T-helper 2 cell treated with Interferon-gamma antibody and Interleukin-4, amounts not matched to agents 5 μg/mL and 100 μg/mL, for 36 hours (primary cell): ENCODE measurements around the gene CLEC14A.

Experiments used
- DNase-seq: peaks from one replicate; pipeline ENCODE4 v3.0.0; 2021; ENCODE audit warnings: low spot score
- H3K27ac Mint-ChIP-seq: one replicate; pipeline ENCODE4 v1.8.0; 2021; ENCODE audit warnings: mild to moderate bottlenecking, mixed read lengths
- H3K27me3 Mint-ChIP-seq: one replicate; pipeline ENCODE4 v1.8.0; 2021; ENCODE audit warnings: low read depth, mixed read lengths
- H3K36me3 Mint-ChIP-seq: one replicate; pipeline ENCODE4 v1.8.0; 2021; ENCODE audit warnings: low read depth, mixed read lengths
- H3K4me1 Mint-ChIP-seq: one replicate; pipeline ENCODE4 v1.8.0; 2021; ENCODE audit warnings: low read depth, mixed read lengths
- H3K4me3 Mint-ChIP-seq: one replicate; pipeline ENCODE4 v1.8.0; 2022; ENCODE audit warnings: mild to moderate bottlenecking, moderate library complexity, mixed read lengths
- H3K9me3 Mint-ChIP-seq: one replicate; pipeline ENCODE4 v1.8.0; 2021; ENCODE audit warnings: mixed read lengths

Gene CLEC14A

DNA sequence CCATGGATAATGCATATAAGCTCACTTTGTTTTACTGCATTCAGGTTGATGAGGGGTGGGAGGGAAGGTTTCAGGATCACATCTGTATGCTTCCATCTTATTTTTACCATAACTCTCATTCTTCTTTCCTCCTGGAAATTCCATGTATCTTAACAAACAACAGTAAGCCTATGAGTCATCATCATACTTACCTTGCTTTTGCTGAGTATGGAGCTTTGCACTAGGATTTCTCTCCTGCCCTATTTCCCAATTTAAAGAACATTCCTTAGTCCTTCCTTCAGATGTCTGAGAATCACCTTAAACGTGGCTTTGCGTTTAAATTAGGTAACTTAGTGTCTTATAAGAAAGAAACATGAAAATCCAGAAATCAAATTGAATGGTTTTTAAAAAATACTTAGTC lies 1.6 kb upstream of the CLEC14A start:
- Mint-ChIP-seq H3K4me3 (no peak overlapping the region), H3K9me3 (peaks cover 10% of the 10 kb centered on the region), H3K27me3 (peaks cover 42% of the 10 kb centered on the region), H3K27ac (no peak overlapping the region), H3K4me1 (peaks cover 7% of the 10 kb centered on the region), H3K36me3 (no peaks in the 10 kb centered on the region)
- no peak for DNase-seq

DNA sequence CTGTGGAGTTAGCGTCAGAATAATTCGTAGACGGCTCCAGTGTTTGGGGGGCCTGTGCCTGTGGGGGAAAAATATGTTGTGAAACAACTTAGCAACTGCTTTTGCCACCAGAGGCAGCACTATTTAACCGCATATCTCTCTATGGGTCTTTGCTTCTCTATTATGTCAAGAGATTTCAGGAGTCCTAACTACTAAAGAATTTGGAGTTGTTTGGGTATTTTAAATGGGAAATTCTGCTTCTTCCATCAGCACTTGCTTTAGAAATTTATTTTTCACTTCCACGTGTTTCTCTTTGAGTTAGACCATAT lies 594 bp upstream of the CLEC14A start:
- Mint-ChIP-seq H3K4me1 (peaks cover 7% of the 10 kb centered on the region), H3K4me3 (no peak overlapping the region), H3K27me3 (peaks cover 49% of the 10 kb centered on the region), H3K9me3 (peaks cover 3% of the 10 kb centered on the region), H3K27ac (no peak overlapping the region), H3K36me3 (no peaks in the 10 kb centered on the region)
- DNase-seq, result no peak

DNA sequence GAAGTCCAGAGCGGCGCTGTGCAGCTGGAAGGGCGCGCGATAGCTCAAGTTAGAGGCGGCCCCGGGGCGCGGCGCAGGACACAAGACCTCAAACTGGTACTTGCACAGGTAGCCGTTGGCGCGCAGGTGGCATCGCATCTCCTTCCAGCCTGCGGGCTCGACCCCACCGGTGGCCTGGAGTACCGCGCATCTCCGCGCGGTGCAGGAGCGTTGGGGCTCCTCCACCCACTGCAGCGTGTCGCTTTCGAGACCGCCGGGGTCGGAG lies 553 bp downstream of the CLEC14A start:
- Mint-ChIP-seq H3K36me3 (no peaks in the 10 kb centered on the region), H3K27me3 (peaks cover 51% of the 10 kb centered on the region), H3K4me1 (peaks cover 7% of the 10 kb centered on the region), H3K4me3 (no peak overlapping the region), H3K9me3 (no peaks in the 10 kb centered on the region), H3K27ac (no peak overlapping the region)
- DNase-seq, result no peak

DNA sequence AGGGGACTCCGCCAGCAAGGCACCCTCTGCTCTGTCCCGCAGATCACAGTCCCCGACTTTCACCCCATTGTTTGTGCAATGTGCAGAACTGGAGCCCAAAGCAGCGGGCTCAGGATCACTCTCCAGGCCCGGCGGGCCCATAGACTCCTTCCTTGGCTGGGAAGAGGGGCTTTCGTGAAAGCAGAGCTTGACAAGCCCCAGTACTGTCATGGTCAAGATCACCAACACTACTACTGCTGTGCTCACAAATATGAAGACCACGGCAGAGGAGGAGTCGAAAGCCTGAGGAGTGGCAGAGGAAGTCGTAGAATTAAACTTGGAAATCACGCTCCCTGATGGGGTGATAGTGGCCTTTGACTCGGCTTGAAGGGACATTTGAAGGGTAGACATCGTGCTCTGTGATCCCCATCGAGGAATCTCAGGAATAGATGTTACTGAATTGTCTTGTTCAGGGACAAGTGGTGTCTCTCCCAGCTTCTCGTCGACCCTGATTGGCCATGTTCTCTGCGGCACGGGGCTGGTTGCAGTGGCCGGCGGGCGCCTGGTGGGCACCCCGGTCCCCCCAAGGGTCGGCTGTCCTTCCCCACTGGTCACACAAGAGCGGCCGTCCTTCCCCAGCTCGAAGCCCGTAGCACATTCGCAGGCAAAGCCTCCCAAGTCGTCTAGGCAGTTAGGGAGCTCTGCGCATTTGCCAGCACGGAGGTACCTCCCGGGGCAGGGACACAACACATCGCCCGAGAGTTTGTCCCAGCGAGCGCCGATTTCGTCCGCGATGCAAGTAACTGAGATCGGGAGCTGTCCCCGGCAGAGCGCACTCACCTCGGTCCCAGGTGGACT lies 1.1 kb downstream of the CLEC14A start:
- no peaks in the 10 kb centered on the region for H3K9me3 Mint-ChIP-seq
- H3K4me3 Mint-ChIP-seq, result peak overlapping the region; percentile 21
- peaks cover 7% of the 10 kb centered on the region for H3K4me1 Mint-ChIP-seq
- no peak overlapping the region for H3K27ac Mint-ChIP-seq
- no peaks in the 10 kb centered on the region for H3K36me3 Mint-ChIP-seq
- peaks cover 51% of the 10 kb centered on the region for H3K27me3 Mint-ChIP-seq
- no peak for DNase-seq

DNA sequence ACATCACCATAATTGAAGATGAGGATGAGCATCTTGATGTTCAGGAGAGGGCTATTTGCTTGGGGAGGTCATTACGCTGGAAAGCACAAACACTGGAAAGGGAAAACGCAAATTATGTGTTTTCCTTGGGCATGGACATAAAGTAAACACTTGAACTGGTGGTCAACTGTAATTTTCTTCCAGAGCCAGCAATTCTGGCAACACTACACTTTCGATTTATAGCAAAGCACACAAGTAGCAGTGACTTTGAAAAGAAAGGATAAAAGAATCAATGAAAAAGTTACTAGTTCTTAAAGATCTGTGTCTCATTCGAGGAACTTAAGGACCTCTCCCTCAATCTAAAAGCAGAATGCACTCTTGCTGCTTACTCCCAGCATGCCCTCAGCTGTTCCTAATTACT lies 2.2 kb downstream of the CLEC14A start:
- Mint-ChIP-seq H3K27me3 (peaks cover 56% of the 10 kb centered on the region), H3K9me3 (no peaks in the 10 kb centered on the region), H3K4me1 (peaks cover 7% of the 10 kb centered on the region), H3K27ac (no peak overlapping the region), H3K36me3 (no peaks in the 10 kb centered on the region), H3K4me3 (no peak overlapping the region)
- no peak for DNase-seq

DNA sequence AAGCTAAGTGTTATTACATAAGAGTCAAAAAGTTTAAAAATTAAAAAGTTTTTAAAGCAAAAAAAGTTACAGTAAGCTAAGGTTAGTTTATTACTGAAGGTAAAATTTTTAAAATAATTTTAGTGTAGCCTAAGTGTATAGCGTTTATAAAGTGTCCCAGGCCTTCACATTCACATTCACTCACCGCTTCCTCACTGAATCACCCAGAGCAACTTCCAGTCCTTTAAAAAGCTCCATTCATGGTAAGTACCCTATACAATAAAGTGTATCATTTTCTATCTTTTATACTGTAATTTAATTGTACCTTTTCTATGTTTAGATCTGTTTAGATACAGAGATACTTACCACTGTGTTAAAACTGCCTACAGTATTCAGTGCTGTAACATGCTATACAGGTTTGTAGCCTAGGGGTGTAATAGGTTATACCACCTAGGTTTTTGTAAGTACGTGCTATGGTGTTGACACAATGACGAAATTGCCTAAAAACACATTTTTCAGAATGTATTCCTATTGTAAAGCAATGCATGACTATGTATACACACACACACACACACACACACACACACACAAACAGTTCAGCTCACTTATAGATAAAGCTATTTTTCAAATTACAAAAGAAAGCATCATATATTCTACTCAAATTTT lies 3.7 kb downstream of the CLEC14A start:
- DNase-seq, result no peak
- no peaks in the 10 kb centered on the region for H3K9me3 Mint-ChIP-seq
- H3K27ac Mint-ChIP-seq, result no peak overlapping the region
- no peaks in the 10 kb centered on the region for H3K36me3 Mint-ChIP-seq
- peaks cover 7% of the 10 kb centered on the region for H3K4me1 Mint-ChIP-seq
- peaks cover 48% of the 10 kb centered on the region for H3K27me3 Mint-ChIP-seq
- no peak overlapping the region for H3K4me3 Mint-ChIP-seq

DNA sequence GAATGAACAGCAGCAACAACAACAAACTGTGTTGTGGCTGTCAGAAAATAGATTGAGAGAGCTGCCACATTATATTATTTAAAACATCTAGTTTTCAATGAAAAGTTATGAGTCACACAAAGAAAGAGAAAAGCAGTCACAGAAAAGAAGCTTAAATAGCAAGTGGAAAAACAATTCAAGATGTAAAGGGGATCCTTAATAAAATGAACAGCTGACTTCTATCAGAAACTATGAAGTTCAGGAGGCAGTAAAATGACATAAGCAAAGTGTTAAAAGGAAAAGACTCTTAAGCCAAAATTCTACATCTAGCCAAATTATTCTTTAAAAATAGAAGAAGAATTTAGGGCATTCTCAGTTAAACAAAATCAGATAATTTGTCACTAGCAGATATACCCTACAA lies 5.6 kb downstream of the CLEC14A start:
- H3K27me3 Mint-ChIP-seq, result peaks cover 34% of the 10 kb centered on the region
- no peak overlapping the region for H3K27ac Mint-ChIP-seq
- H3K4me1 Mint-ChIP-seq, result peaks cover 2% of the 10 kb centered on the region
- no peaks in the 10 kb centered on the region for H3K9me3 Mint-ChIP-seq
- DNase-seq, result no peak
- H3K4me3 Mint-ChIP-seq, result no peak overlapping the region
- H3K36me3 Mint-ChIP-seq, result no peaks in the 10 kb centered on the region

DNA sequence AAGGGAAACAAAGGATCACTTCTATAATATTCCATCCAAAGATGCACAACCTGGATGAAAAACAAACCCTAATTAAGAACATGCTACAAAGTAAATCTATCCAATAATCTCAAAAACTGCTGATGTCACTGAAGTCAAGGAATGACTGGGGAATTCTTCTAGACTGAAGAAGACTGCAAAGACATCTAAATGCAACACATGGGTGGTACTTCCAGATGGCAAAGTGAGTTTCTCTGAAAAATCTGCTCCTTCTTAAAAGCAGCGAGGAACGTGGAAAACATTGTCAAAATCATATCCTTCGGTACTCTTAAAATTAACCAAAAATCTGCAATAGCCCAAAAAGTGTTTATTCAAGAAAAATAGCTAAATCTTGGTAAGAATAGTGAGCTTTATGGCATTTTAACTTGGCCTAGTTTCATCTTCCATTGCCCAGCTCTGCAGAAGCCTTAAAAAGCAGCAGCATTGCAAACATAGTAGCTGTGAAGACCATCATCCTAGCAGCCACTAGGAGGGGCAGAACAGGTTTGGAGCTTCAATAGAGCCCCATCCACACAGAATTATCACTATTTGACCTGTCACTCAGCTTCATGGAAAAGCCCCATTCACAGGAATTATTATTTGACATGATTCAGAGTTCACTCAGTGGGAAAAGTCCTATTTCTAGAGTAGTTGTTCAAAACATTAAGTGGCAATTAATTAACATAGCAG lies 7.4 kb downstream of the CLEC14A start:
- H3K9me3 Mint-ChIP-seq, result no peaks in the 10 kb centered on the region
- H3K36me3 Mint-ChIP-seq, result no peaks in the 10 kb centered on the region
- no peak overlapping the region for H3K4me3 Mint-ChIP-seq

DNA sequence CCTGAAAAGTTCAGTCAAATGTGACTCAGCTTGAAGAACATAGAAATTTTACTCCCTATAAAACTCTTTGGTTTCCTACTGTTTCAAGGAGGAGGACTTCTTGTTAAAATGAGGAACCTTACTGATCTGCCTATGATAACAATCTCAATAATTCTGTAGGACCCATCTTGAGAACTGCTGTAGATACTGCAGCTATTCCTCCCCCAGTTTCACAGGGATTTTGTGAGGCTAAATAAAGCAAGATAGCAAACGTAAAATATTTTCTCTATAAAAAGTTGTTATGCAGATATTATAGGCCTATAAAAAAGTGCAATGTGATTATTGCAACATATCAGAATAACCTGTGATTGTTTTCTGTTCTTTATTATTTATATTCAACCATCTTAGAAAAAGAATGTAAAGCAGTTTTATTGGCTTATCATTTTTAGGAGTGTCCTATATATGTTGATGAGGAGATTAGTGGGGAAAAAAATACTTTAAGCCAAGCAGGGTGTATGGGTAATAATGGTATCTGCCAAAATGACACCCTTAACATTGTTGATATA lies 12.1 kb downstream of the CLEC14A start:
- no peaks in the 10 kb centered on the region for H3K27me3 Mint-ChIP-seq
- no peak for DNase-seq
- H3K4me1 Mint-ChIP-seq, result no peaks in the 10 kb centered on the region
- H3K9me3 Mint-ChIP-seq, result no peaks in the 10 kb centered on the region
- H3K36me3 Mint-ChIP-seq, result no peaks in the 10 kb centered on the region
- H3K27ac Mint-ChIP-seq, result no peak overlapping the region
- no peak overlapping the region for H3K4me3 Mint-ChIP-seq

More for the DNA sequence above, 7.4 kb downstream of the CLEC14A start:
- Mint-ChIP-seq H3K27me3 (peaks cover 19% of the 10 kb centered on the region), H3K27ac (no peak overlapping the region), H3K4me1 (no peaks in the 10 kb centered on the region)
- no peak for DNase-seq

DNA sequence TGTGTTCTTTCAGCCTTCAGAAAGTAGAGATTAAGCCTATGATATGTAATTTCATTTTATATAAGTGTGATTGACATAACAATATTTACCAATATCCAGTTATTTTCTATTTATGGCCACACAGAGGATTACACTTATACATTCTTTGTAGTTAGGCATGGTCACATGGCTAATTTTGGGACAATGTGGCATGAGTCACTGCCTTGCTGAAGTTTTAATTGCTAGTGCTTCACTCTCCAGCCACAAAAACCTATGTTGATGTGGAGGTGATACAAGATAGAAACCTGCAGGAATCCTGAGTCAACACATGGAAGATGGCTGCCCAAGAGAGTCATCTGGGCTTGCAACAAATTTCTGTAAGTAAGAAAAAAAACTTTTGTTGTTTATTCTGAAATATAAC lies 17.0 kb downstream of the CLEC14A start:
- DNase-seq, result no peak
- Mint-ChIP-seq H3K27me3 (peaks cover 2% of the 10 kb centered on the region), H3K27ac (no peak overlapping the region), H3K4me1 (no peaks in the 10 kb centered on the region), H3K9me3 (no peaks in the 10 kb centered on the region), H3K4me3 (no peak overlapping the region), H3K36me3 (no peaks in the 10 kb centered on the region)

DNA sequence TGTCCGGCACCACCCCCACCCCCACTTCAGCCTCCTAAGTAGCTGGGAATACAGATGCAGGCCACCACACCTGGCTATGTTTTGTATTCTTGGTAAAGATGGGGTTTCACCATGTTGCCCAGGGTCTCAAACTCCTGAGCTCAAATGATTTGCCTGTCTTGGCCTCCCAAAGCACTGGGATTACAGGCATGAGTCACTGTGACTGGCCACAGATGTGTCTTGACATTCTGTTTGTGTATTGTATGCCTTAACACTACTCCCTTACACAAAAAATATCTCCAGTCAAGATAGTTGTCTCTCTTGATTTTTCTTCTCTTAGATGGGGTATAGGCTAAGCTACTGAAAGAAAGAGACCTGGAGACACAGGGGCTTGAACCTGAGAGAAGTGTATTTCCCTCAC lies 17.6 kb downstream of the CLEC14A start:
- no peak overlapping the region for H3K4me3 Mint-ChIP-seq
- no peaks in the 10 kb centered on the region for H3K4me1 Mint-ChIP-seq
- peaks cover 2% of the 10 kb centered on the region for H3K27me3 Mint-ChIP-seq
- H3K9me3 Mint-ChIP-seq, result no peaks in the 10 kb centered on the region
- DNase-seq, result no peak
- H3K27ac Mint-ChIP-seq, result no peak overlapping the region
- no peaks in the 10 kb centered on the region for H3K36me3 Mint-ChIP-seq

DNA sequence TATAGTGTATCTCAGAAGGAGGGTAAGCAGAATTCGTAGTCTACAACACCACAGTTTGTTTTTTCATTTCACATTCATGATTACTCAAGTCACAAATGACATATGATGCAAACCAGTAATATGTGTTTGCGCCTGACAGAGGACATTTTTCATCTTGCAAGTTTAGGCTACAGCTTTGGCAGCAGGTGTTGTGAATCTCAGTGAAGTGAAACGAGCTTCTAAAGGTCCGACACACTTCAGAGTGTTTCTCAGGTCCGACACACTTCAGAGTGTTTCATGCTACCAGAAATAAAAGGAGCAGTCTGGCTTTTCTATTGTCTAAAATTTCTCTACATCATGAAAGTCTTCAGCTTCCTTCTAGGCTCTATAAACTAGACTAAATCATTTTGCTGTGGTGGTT lies 22.7 kb downstream of the CLEC14A start:
- no peak for DNase-seq
- Mint-ChIP-seq H3K27ac (no peak overlapping the region), H3K9me3 (no peaks in the 10 kb centered on the region), H3K27me3 (peaks cover 2% of the 10 kb centered on the region), H3K4me1 (no peaks in the 10 kb centered on the region), H3K36me3 (no peaks in the 10 kb centered on the region), H3K4me3 (no peak overlapping the region)

DNA sequence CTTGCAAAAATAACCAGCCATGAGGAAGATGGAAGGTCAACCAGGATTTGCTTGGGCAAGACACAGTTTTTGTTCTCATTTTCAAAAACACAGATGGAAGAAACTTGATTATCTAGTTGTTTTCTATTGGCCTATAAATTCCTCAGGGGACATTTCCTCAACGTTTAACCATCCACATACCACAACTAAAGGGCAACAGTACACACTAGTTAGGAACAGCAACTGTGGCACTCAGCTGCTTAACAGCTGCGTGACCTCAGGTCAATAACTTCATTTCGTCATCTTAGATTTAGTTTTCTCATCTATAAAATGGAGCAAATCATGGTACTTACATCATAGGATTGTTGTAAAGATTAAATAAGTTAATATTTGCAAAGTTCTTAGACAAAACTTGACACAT lies 29.5 kb downstream of the CLEC14A start:
- H3K36me3 Mint-ChIP-seq, result no peaks in the 10 kb centered on the region
- H3K4me1 Mint-ChIP-seq, result no peaks in the 10 kb centered on the region
- H3K27me3 Mint-ChIP-seq, result no peaks in the 10 kb centered on the region
- peaks cover 3% of the 10 kb centered on the region for H3K9me3 Mint-ChIP-seq
- H3K4me3 Mint-ChIP-seq, result no peak overlapping the region
- H3K27ac Mint-ChIP-seq, result no peak overlapping the region
- no peak for DNase-seq

DNA sequence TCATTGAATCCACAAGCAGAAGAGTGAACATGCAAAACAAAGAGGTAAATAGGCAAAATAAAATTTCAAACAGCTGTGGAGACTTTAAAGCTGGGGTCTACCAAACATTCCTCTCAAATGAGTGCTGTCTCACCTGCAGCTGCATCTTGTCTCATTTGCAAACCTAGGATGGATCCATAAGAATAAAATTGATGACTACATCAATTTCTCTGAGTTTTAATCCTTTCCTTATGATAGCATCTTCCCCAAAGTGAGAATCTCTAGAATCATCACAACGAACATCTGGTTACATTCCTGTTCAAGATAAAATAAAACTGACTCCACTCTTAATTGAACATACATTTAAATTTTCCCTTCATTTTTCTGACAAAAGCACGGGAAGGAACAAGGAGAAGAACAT lies 29.9 kb downstream of the CLEC14A start:
- Mint-ChIP-seq H3K9me3 (peaks cover 3% of the 10 kb centered on the region), H3K4me1 (no peaks in the 10 kb centered on the region), H3K4me3 (no peak overlapping the region), H3K36me3 (no peaks in the 10 kb centered on the region), H3K27me3 (no peaks in the 10 kb centered on the region), H3K27ac (no peak overlapping the region)
- DNase-seq, result no peak
